Sigmoid colon (tissue), 4 donors: Measurements from ENCODE around the gene MEIOSIN.

ENCODE experiments used
- CTCF ChIP-seq, 4 experiments: fragments of 450-650 bp in 3 of 4; fragments of 200-600 bp in 1 of 4; IDR thresholded peaks; one replicate each; pipeline ENCODE4 v1.5.1; 2016 to 2019; ENCODE audit warnings: antibody characterized with exemption in 4 of 4, mild to moderate bottlenecking in 3 of 4, moderate library complexity in 2 of 4
- EP300 ChIP-seq, 4 donors: sonication (generic); formaldehyde crosslinking; IDR thresholded peaks; one replicate each; pipeline ENCODE4 v1.6.1; 2017; ENCODE audit warnings: antibody characterized with exemption in 4 of 4
- POLR2A ChIP-seq, 2 donors: fragments of 450-650 bp; IDR thresholded peaks; one replicate each; pipeline ENCODE4 v1.6.1; 2016; ENCODE audit warnings: antibody characterized with exemption in 2 of 2, mild to moderate bottlenecking in 2 of 2, moderate library complexity in 2 of 2

- TF ChIP-seq EP300 (IDR thresholded peaks at IDR 0.05) (no peak), POLR2A (IDR thresholded peaks at IDR 0.05) (no peak), CTCF (IDR thresholded peaks at IDR 0.05) (no peak)
These were observed 28.1 kb upstream of the MEIOSIN start for GRCh38 chr19:45705115-45705514.
